Spleen (tissue), 7 donors: ENCODE results near the gene ERGIC1.

Experiments
- CTCF ChIP-seq, 11 experiments: fragments of 200-600 bp in 7 of 11; fragments of 450-650 bp in 4 of 11; sonication (generic) in 4 of 11; IDR thresholded peaks in 8 of 11; conservative IDR thresholded peaks in 3 of 11; 1 replicate in 7 of 11; 2 replicates in 4 of 11; pipeline versions ENCODE4 v1.4.0 to v1.8.0; 2016 to 2021; ENCODE audit warnings: antibody characterized with exemption in 11 of 11, inconsistent platforms in 4 of 11, mild to moderate bottlenecking in 1 of 11
- POLR2A ChIP-seq, 3 donors: fragments of 450-650 bp; IDR thresholded peaks; one replicate each; pipeline ENCODE4 v1.5.1; 2017; ENCODE audit warnings: antibody characterized with exemption in 3 of 3, mild to moderate bottlenecking in 1 of 3
- donor health status: DM: no; HTN: no; CAD: no; lungs with moderate emphysema.
- donor health status: DM: no; HTN: no; CAD: no.
- donor health status: DM: no; HTN: no; CAD: no.

- TF ChIP-seq CTCF (IDR thresholded peaks at IDR 0.05 in 8 of 11, conservative IDR thresholded peaks at IDR 0.05 in 3 of 11): no peak
- TF ChIP-seq POLR2A (IDR thresholded peaks at IDR 0.05): no peak
These were observed 40.2 kb upstream of the ERGIC1 start for GRCh38 chr5:172793577-172794488.
